ENCODE data around the gene UBE2I.

DNA sequence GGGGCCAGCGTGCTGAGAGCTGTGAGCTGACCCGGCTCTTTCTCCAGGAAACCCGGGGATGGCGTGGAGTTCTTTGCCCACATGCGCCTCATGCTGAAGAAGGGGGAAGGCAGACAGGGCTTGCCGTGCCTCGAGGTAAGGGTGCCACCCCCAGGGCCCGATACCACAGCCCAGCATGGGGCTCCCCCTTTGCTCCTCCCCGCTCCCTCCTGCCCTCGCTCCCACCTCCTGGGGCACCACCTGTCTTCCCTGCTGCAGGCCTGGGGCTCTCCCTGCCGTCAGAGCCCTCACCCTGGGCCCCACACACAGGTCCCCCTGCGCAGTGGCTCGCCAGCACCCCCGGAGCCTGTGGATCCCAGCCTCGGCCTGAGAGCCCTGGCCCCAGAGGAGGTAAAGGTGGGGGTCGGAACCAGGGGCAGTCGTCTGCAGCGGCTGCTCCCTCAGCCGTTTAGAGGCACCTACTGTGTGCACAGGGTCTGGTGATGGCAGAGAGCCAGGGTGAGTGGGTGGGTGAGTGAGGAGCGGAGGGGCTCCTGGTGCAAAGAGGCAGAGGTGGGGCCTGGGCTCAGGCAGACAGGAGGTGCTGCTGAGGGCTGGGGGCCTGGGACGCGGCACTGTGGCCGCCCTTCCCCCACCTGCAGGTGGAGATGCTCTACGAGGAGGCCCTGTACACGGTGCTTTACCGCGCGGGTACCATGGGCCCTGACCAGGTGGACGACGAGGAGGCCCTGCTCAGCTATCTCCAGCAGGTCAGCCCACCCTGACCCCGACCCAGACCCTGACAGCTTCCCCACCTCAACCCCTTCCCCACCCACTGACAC is 29.6 kb downstream of the UBE2I start:
- TF ChIP-seq CTCF (IDR thresholded peaks at IDR 0.05) (no peak), POLR2A (IDR thresholded peaks at IDR 0.05) (no peak)

Data from adrenal gland (tissue), 5 donors.